ENCODE measurements around the gene IL1RAPL1.
"Not testable (repeated sequence)": the region's sequence is repeated elsewhere in the genome, so short reads cannot be mapped to it uniquely, and the experiment has no call there.

Gene IL1RAPL1

DNA sequence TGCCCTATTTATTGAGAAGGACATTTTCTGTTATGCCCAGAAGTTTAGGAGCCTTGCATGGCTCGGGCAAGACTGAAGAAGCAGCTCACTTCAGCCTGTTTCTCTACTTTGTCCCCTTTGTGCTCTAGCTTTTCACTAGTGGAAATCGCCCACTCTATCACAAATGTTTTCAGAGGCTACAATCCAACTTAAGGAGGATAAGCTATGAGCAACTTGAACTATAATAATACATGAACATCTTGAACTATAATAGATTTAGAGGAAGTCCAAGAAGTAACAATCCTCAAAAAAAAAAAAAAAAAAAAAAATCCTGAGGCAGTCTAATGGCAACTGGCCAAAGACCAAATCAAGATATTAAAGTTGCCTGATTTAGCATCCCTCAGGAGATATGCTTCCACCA lies 452.3 kb downstream of the IL1RAPL1 start:
- in situ Hi-C loops (cut with HindIII; ENCODE audit: low pct_ligation_motif_present, low pct_unique_long_range_greater_than_20kb, low sequenced_read_pairs), result no loop called here
- no peak for DNase-seq

- in situ Hi-C loops (cut with HindIII; ENCODE audit: low pct_ligation_motif_present, low pct_unique_long_range_greater_than_20kb, low sequenced_read_pairs), result no loop called here
- DNase-seq, result no peak
Observed at GRCh38 chrX:29040160-29040559, 452.9 kb downstream of the IL1RAPL1 start.

GRCh38 chrX:29042341-29042740 lies 455.1 kb downstream of the IL1RAPL1 start:
- in situ Hi-C loops (cut with HindIII; ENCODE audit: low pct_ligation_motif_present, low pct_unique_long_range_greater_than_20kb, low sequenced_read_pairs), result no loop called here
- no peak for DNase-seq

DNA sequence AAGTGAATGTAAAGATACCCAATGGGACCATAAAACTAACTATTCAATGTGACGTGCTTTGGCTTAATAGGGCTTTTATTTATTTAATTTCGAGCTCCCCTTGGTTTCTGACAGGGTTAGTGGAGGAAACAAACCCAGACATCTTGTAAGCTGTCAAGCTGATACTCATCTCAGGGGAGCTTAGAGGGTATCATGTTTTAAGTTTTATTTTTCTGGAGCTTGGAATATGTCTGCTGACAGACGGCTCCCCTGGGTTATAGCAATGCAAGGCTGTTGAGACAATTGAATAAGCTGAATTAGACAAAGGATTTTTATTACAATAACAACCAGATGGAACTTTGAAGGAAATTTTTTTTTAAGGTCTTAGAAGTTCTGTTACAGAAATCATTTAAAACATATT lies 456.5 kb downstream of the IL1RAPL1 start:
- DNase-seq, result no peak

GRCh38 chrX:29044423-29045184 lies 457.4 kb downstream of the IL1RAPL1 start:
- DNase-seq, result no peak
- in situ Hi-C loops (cut with HindIII; ENCODE audit: low pct_ligation_motif_present, low pct_unique_long_range_greater_than_20kb, low sequenced_read_pairs), result no loop called here

More for the DNA sequence above, 456.5 kb downstream of the IL1RAPL1 start:
- in situ Hi-C loops (cut with HindIII; ENCODE audit: low pct_ligation_motif_present, low pct_unique_long_range_greater_than_20kb, low sequenced_read_pairs), result no loop called here

DNA sequence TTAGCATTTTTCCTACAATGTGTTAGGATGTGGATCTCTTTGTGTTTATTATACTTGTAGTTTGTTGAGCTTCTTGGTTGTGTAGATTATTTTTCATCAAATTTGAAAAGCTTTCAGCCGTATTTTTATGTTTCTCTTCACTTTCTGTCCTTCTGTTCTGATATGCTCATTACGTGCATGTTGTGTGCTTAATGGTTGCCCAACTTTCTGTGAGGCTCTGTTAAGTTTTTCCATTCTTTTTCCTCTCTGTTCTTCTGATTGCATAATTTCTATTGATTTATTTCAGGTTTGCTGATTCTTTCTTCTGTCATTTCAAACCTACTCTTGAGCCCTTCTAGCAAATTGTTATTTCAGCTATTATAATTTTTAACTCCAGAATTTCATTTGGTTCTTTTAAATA lies 478.2 kb downstream of the IL1RAPL1 start:
- in situ Hi-C loops (cut with HindIII; ENCODE audit: low pct_ligation_motif_present, low pct_unique_long_range_greater_than_20kb, low sequenced_read_pairs), result no loop called here
- no peak for DNase-seq

DNA sequence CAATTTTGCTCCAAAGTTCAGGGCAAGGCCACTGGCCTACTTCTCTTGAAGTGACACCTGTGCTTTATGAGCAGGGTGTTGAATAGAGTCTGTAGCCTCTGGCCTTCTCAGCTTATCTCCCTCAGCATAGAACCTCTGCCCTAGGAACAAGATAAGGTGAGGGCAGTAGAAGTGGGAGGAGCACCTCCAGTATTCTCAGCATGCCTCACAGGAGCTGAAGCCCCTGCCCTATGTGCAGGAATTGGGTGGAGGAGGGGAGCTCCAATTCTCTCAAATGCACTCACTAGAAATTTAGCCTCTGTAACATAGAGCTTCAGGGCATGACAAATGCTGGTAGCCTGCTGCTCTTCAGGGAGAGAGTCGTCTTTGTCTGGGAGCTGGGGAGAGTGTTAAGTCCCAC lies 479.3 kb downstream of the IL1RAPL1 start:
- no peak for DNase-seq
- in situ Hi-C loops (cut with HindIII; ENCODE audit: low pct_ligation_motif_present, low pct_unique_long_range_greater_than_20kb, low sequenced_read_pairs), result no loop called here

DNA sequence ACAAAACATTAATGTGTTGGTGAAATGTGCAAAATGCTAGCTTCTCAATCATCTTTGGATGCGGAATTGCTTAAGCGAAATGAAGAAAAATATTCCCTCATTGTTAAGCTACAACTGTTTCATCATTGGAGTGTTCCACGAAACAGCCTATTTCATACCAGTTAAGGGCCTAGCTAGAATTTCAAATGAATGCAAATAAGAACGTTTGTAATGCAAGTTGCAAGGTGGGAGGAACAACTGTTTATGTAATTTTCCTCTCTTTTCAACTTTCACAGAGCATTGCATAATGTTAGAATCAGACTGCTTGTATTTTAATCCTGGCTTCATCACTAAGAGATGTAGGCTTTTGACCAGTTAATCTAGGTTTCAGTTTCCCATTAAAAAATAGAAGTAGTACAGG lies 480.1 kb downstream of the IL1RAPL1 start:
- no peak for DNase-seq
- in situ Hi-C loops (cut with HindIII; ENCODE audit: low pct_ligation_motif_present, low pct_unique_long_range_greater_than_20kb, low sequenced_read_pairs), result no loop called here

DNA sequence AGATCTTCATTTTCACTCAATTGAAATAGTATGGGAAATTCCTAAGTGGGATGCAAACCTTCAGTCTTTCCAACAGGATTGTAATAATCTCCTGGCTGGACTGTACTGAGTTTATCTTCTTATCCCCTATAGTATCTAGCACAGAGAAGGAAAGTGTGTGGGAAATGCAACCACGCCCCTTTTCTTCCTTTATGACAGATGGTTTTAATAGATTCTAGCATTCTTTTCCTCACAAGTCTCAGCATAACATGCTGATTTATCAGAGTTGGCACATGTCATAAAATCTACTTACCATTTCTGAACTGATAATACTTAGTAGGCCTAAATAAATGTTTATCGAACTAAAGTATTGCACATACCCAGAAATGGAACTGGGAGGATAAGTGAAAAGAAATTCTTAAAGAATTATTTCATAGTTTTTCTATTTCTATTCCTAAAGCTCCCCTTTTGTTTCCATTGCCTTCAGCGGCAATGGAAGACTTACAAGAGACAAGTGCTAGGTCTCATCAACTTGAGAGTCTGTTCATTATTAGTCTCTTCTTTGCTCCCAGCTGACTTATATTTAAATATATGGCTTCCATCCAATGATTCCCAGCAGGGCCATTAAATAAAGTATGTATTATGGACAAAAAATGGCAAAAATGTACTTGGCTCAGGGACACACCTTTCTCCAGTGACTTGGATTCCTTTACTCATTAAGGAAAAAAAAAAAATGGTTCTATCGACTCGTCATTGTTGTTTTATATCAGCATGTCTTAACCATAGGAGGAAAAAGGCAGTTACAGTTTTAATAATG lies 484.5 kb downstream of the IL1RAPL1 start:
- DNase-seq, result no peak
- in situ Hi-C loops (cut with HindIII; ENCODE audit: low pct_ligation_motif_present, low pct_unique_long_range_greater_than_20kb, low sequenced_read_pairs), result no loop called here

DNA sequence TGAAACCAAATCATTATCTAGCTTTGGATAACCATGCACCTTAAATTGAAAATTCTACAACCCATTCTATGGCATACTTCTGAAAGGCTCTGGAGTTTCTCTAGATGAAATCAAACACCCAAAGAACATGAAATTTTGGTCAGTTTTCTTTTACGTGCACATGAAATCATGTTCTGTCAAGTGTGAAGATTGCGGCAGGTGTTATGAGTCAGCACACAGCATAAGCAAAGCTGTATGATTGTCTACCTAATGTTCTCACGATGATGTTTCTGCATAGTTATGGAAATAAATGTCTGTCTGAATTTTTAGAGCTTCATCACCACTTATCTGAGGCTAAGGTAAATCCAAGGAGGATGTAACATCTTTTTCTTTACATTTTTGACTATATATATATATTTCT lies 495.3 kb downstream of the IL1RAPL1 start:
- no peak for DNase-seq
- in situ Hi-C loops (cut with HindIII; ENCODE audit: low pct_ligation_motif_present, low pct_unique_long_range_greater_than_20kb, low sequenced_read_pairs), result no loop called here

- no peak for DNase-seq
- in situ Hi-C loops (cut with HindIII; ENCODE audit: low pct_ligation_motif_present, low pct_unique_long_range_greater_than_20kb, low sequenced_read_pairs), result no loop called here
Observed at GRCh38 chrX:29083823-29084222, 496.6 kb downstream of the IL1RAPL1 start.

DNA sequence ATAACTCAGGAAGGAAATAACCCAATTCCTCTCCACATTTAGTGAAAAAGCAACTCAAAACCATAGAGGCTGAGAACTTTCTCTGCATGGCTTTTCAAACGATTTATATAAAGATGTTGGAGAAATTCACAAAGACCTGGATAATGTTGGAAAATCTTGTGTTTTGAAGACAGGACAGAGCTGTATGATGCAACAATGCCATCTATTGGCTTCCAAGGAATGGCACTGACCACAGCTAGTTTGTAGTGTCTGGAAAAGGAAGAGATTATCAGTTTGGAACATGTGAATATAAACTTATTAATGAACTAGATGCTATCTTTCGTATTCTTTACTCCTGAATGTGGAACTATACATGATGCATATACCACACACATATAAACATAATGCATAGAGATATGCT lies 503.6 kb downstream of the IL1RAPL1 start:
- DNase-seq, result peak; percentile 2
- in situ Hi-C loops (cut with HindIII; ENCODE audit: low pct_ligation_motif_present, low pct_unique_long_range_greater_than_20kb, low sequenced_read_pairs), result no loop called here

GRCh38 chrX:29107231-29107630 lies 520.0 kb downstream of the IL1RAPL1 start:
- DNase-seq, result no peak
- in situ Hi-C loops (cut with HindIII; ENCODE audit: low pct_ligation_motif_present, low pct_unique_long_range_greater_than_20kb, low sequenced_read_pairs), result no loop called here

DNA sequence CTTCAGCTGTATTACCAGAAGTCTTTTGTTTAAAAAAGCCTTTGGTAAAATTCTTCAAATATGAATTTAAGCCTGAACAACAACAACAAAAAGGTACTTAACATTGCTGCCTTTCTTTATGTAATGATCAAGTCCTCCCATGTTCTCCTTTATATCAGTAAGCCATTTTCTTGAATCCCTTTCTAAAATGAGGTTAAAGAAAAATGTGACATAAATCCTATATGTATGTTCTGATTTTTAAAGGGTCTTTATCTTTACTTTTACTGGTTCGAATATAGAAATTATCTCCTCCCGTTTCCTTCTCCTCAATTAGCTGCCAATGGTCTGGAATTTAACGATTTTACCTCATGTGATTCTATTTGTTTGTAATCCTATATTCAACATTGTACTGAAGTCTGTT lies 522.8 kb downstream of the IL1RAPL1 start:
- no peak for DNase-seq
- in situ Hi-C loops (cut with HindIII; ENCODE audit: low pct_ligation_motif_present, low pct_unique_long_range_greater_than_20kb, low sequenced_read_pairs), result no loop called here

GRCh38 chrX:29113221-29113620 lies 526.0 kb downstream of the IL1RAPL1 start:
- in situ Hi-C loops (cut with HindIII; ENCODE audit: low pct_ligation_motif_present, low pct_unique_long_range_greater_than_20kb, low sequenced_read_pairs), result no loop called here
- DNase-seq, result no peak

DNA sequence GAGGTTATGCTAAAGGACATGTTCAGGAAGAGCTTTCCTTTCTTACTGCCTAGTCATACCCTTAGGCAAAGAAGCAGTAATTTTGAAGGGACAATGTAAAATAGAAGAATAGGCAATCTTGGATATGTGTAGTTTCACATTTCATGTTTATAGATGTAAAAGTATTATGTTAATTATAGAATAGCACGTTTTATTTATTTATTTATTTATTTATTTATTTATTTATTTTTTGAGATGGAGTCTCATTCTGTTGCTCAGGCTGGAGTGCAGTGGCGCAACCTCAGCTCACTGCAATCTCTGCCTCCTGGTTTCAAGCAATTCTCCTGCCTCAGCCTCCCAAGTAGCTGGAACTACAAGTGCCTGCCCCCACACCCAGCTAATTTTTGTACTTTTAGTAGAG lies 535.6 kb downstream of the IL1RAPL1 start:
- not testable (repeated sequence) for DNase-seq

GRCh38 chrX:29130905-29131304 lies 543.7 kb downstream of the IL1RAPL1 start:
- no peak for DNase-seq
- in situ Hi-C loops (cut with HindIII; ENCODE audit: low pct_ligation_motif_present, low pct_unique_long_range_greater_than_20kb, low sequenced_read_pairs), result no loop called here

More for the DNA sequence above, 535.6 kb downstream of the IL1RAPL1 start:
- in situ Hi-C loops (cut with HindIII; ENCODE audit: low pct_ligation_motif_present, low pct_unique_long_range_greater_than_20kb, low sequenced_read_pairs), result not testable (repeated sequence)

GRCh38 chrX:29136904-29137303 lies 549.7 kb downstream of the IL1RAPL1 start:
- DNase-seq, result no peak
- in situ Hi-C loops (cut with HindIII; ENCODE audit: low pct_ligation_motif_present, low pct_unique_long_range_greater_than_20kb, low sequenced_read_pairs), result no loop called here

DNA sequence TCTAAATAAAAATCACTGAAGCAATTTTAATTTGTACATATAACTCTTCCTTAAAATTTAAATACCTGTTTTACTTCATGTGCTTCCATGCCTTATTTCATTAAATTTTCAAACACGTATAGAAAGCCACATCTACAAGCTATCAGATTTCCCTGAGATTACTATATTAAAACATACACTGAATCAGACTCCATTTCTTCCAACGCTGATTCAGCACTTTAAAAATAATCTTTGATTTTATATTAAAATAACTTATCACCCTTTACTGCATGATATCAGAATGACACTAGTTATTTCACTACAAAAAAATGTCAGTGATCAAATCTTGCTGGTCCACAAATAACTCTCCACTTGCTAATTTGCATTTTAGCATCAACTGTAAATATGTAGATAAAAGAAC lies 550.8 kb downstream of the IL1RAPL1 start:
- in situ Hi-C loops (cut with HindIII; ENCODE audit: low pct_ligation_motif_present, low pct_unique_long_range_greater_than_20kb, low sequenced_read_pairs), result no loop called here
- DNase-seq, result no peak

DNA sequence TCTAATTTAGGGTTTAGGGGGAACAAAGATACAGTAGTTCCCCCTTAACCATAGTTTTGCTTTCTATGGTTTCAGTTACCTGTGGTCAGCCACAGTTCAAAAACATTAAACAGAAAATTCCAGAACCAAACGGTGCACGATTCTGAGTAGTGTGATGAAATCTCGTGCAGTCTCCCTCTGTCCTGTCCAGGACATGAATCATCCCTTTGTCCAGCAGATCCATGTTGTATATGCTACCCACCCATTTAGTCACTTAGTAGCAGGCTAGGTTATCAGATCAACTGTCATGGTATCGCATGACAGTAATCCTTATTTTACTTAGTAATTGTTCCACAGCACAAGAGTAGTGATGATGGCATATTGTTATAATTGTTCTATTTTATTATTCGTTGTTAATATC lies 556.1 kb downstream of the IL1RAPL1 start:
- no peak for DNase-seq
- in situ Hi-C loops (cut with HindIII; ENCODE audit: low pct_ligation_motif_present, low pct_unique_long_range_greater_than_20kb, low sequenced_read_pairs), result no loop called here

All from ACHN (cell line).